Dedifferentiated amniotic fluid mesenchymal stem cell (primary cell): Measurements from ENCODE around the gene ARVCF.
"Not testable (repeated sequence)": the region's sequence is repeated elsewhere in the genome, so short reads cannot be mapped to it uniquely, and the experiment has no call there.

Experiments
- DNase-seq: peaks from one replicate; pipeline ENCODE4 v3.0.0-alpha.2; 2016; ENCODE audit errors: extremely low spot score

The ARVCF gene

GRCh38 chr22:19936513-19936912 is 80.1 kb downstream of the ARVCF start:
- DNase-seq = no peak

GRCh38 chr22:19935123-19935718 is 81.4 kb downstream of the ARVCF start:
- DNase-seq = not testable (repeated sequence)

- DNase-seq = no peak
These were observed 83.0 kb downstream of the ARVCF start for GRCh38 chr22:19933341-19934241.

- DNase-seq = no peak
These were observed 84.0 kb downstream of the ARVCF start for GRCh38 chr22:19932367-19933206.

- DNase-seq = no peak
These were observed 85.1 kb downstream of the ARVCF start for GRCh38 chr22:19931514-19931913.

- no peak for DNase-seq
These were observed 85.8 kb downstream of the ARVCF start for GRCh38 chr22:19930551-19931486.

- DNase-seq = no peak
These were observed 86.8 kb downstream of the ARVCF start for GRCh38 chr22:19929586-19930550.

- DNase-seq = no peak
These were observed 88.4 kb downstream of the ARVCF start for GRCh38 chr22:19928207-19928606.

GRCh38 chr22:19927696-19928095 is 88.9 kb downstream of the ARVCF start:
- no peak for DNase-seq

- DNase-seq = not testable (repeated sequence)
These were observed 90.6 kb downstream of the ARVCF start for GRCh38 chr22:19926028-19926427.

GRCh38 chr22:19923914-19924513 is 92.6 kb downstream of the ARVCF start:
- no peak for DNase-seq

- DNase-seq = no peak
These were observed 95.0 kb downstream of the ARVCF start for GRCh38 chr22:19921544-19922081.
